Omental fat pad (tissue), 4 donors: ENCODE results near the gene GPR153. TPM values are rescaled to one million over a fixed set of nuclear protein-coding genes. Genes with fewer than 3 reads are reported as not detected.

Experiments used
- ATAC-seq: fragments of 150-250 bp; one replicate; pipeline ENCODE4 v1.9.1; 2016; ENCODE audit warnings: mild to moderate bottlenecking, moderate library complexity; ENCODE audit not compliant: low FRiP score
- DNase-seq: peaks from one replicate; pipeline ENCODE4 v3.0.0-alpha.2; 2019; ENCODE audit warnings: low spot score
- CTCF ChIP-seq, 3 donors: fragments of 450-650 bp; IDR thresholded peaks; one replicate each; pipeline ENCODE4 v1.5.1; 2016 to 2017; ENCODE audit warnings: antibody characterized with exemption in 3 of 3, mild to moderate bottlenecking in 3 of 3, moderate library complexity in 2 of 3
- total RNA-seq, 4 donors: library from RNA; depleted of rRNA; stranded (reverse); fragments of >200 nt; gene quantifications; one replicate each; pipeline ENCODE4 v1.1.0, GENCODE V29; 2016

The GPR153 gene
- total RNA-seq, 4 donors from 2014 or later, result 10.9 to 19.8 (median 14.3) TPM

GRCh38 chr1:6256645-6257044 is 4.3 kb downstream of the GPR153 start:
- DNase-seq, result no peak
- TF ChIP-seq CTCF (IDR thresholded peaks at IDR 0.05), result no peak
- ATAC-seq, result no peak

GRCh38 chr1:6254691-6255090 is 6.2 kb downstream of the GPR153 start:
- TF ChIP-seq CTCF (IDR thresholded peaks at IDR 0.05), result no peak
- DNase-seq, result no peak
- no peak for ATAC-seq

GRCh38 chr1:6253380-6253779 is 7.5 kb downstream of the GPR153 start:
- TF ChIP-seq CTCF (IDR thresholded peaks at IDR 0.05), result no peak
- DNase-seq, result no peak
- no peak for ATAC-seq

- DNase-seq, result no peak
- no peak for TF ChIP-seq CTCF (IDR thresholded peaks at IDR 0.05)
- ATAC-seq, result no peak
Measured at GRCh38 chr1:6252374-6252710, 8.6 kb downstream of the GPR153 start.

GRCh38 chr1:6251681-6252373 is 9.1 kb downstream of the GPR153 start:
- ATAC-seq (no peak), DNase-seq (no peak)
- TF ChIP-seq CTCF (IDR thresholded peaks at IDR 0.05), result no peak

- ATAC-seq, result no peak
- no peak for TF ChIP-seq CTCF (IDR thresholded peaks at IDR 0.05)
- no peak for DNase-seq
Measured at GRCh38 chr1:6251233-6251632, 9.7 kb downstream of the GPR153 start.
